Parathyroid adenoma (tissue), 2 donors: ENCODE results near the gene ALK.

Source experiments
- H2AFZ ChIP-seq: fragments of 300-600 bp; sonication (generic); one replicate; pipeline ENCODE4 v1.7.0; 2017; ENCODE audit warnings: antibody characterized with exemption, mild to moderate bottlenecking
- H3K27ac ChIP-seq: fragments of 300-600 bp; sonication (generic); one replicate; pipeline ENCODE4 v1.7.0; 2017
- H3K27me3 ChIP-seq: fragments of 300-600 bp; sonication (generic); one replicate; pipeline ENCODE4 v1.7.0; 2017; ENCODE audit warnings: low read length; ENCODE audit not compliant: control insufficient read depth, insufficient read depth
- H3K36me3 ChIP-seq: fragments of 300-600 bp; sonication (generic); one replicate; pipeline ENCODE4 v1.7.0; 2017; ENCODE audit warnings: low read length; ENCODE audit not compliant: control insufficient read depth, insufficient read depth
- H3K4me1 ChIP-seq: fragments of 300-600 bp; sonication (generic); one replicate; pipeline ENCODE4 v1.7.0; 2017; ENCODE audit warnings: control low read depth
- H3K4me2 ChIP-seq: fragments of 300-600 bp; sonication (generic); one replicate; pipeline ENCODE4 v1.7.0; 2017; ENCODE audit warnings: low read length
- H3K4me3 ChIP-seq: fragments of 300-600 bp; sonication (generic); one replicate; pipeline ENCODE4 v1.7.0; 2017; ENCODE audit warnings: low read depth, low read length
- H3K79me2 ChIP-seq: fragments of 300-600 bp; sonication (generic); one replicate; pipeline ENCODE4 v1.7.0; 2017; ENCODE audit warnings: control low read depth
- H3K9ac ChIP-seq: fragments of 300-600 bp; sonication (generic); one replicate; pipeline ENCODE4 v1.7.0; 2017; ENCODE audit warnings: mild to moderate bottlenecking
- H3K9me3 ChIP-seq: fragments of 300-600 bp; sonication (generic); one replicate; pipeline ENCODE4 v1.7.0; 2017; ENCODE audit warnings: low read length; ENCODE audit not compliant: control insufficient read depth
- TF ChIP-seq, protein P1 (sequence below): fragments of 300-600 bp; sonication (generic); IDR thresholded peaks from one replicate; pipeline ENCODE4 v1.7.0; 2017; ENCODE audit warnings: antibody characterized with exemption, mild to moderate bottlenecking
- donor health status: primary hyperparathyroidism.

ALK gene

DNA sequence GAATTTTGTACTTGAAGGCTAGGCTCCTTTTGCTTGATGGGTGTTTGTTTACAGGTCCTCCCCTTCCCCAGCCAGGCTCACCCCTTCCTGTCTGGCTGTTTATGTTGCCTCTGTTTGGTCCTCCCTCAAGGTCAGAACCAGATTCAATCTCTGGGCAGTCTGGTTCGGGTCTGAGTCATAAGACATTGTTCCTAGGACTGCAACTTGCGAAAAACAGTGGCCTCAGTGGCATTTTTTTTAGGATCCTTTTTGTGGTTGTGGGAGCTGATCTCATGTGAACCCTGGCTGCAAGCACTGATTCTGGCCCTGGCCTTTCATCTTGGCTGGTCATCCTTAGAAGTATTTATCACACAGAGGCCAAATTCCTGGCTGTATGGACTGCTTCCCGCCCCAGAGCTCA, 435.8 kb downstream of the ALK start:
- Histone ChIP-seq H3K36me3 (no peaks in the 10 kb centered on the region), H2AFZ (no peak overlapping the region), H3K27ac (no peak overlapping the region), H3K4me3 (no peak overlapping the region), H3K9ac (no peak overlapping the region), H3K4me1 (no peaks in the 10 kb centered on the region), H3K79me2 (no peaks in the 10 kb centered on the region), H3K9me3 (no peaks in the 10 kb centered on the region), H3K4me2 (no peak overlapping the region), H3K27me3 (no peaks in the 10 kb centered on the region)
- TF ChIP-seq, protein P1, sequence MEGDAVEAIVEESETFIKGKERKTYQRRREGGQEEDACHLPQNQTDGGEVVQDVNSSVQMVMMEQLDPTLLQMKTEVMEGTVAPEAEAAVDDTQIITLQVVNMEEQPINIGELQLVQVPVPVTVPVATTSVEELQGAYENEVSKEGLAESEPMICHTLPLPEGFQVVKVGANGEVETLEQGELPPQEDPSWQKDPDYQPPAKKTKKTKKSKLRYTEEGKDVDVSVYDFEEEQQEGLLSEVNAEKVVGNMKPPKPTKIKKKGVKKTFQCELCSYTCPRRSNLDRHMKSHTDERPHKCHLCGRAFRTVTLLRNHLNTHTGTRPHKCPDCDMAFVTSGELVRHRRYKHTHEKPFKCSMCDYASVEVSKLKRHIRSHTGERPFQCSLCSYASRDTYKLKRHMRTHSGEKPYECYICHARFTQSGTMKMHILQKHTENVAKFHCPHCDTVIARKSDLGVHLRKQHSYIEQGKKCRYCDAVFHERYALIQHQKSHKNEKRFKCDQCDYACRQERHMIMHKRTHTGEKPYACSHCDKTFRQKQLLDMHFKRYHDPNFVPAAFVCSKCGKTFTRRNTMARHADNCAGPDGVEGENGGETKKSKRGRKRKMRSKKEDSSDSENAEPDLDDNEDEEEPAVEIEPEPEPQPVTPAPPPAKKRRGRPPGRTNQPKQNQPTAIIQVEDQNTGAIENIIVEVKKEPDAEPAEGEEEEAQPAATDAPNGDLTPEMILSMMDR: no peak

DNA sequence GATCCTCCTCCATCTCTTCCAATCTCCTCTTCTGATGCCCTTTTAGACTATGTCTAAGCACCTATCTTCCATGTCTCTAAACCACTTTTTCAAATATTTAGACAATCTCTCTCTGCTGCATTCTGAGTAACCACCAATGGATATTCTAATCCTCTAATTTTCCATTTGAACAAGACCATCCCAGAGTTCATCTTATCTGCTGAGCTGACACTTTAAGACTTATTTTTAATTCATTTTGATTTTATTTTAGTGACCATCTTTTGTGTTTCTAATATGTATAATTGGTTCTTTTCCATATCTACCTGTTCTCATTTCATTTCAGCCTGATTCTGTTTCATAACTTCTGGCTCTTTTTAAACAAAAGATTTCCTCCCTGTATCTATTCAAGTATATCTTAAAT, 436.3 kb downstream of the ALK start:
- Histone ChIP-seq H2AFZ (no peak overlapping the region), H3K4me2 (no peak overlapping the region), H3K4me1 (no peaks in the 10 kb centered on the region), H3K36me3 (no peaks in the 10 kb centered on the region), H3K4me3 (no peak overlapping the region), H3K27me3 (no peaks in the 10 kb centered on the region), H3K79me2 (no peaks in the 10 kb centered on the region), H3K9ac (no peak overlapping the region), H3K9me3 (no peaks in the 10 kb centered on the region), H3K27ac (no peak overlapping the region)
- TF ChIP-seq, protein P1: no peak

DNA sequence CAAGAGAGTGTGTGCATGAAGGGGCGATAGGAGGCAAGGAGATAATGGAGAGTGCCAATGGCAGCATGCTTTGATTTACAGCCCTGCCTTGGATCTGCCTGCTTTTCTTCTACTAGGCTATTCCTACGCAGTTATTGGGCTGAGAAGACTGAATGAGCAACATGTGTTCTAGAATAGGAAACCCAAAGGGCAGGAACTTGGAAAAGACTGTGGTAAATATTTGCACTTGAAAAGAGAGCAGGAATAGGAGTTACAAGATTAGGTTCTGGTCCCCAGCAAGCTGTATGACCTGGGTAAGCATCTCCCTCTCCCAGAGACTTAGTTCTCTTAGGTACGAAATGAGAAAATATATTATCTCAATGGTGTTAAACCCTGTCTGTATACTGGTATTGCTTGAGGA, 438.5 kb downstream of the ALK start:
- no peaks in the 10 kb centered on the region for H3K27me3 ChIP-seq
- H3K4me2 ChIP-seq: no peak overlapping the region
- H3K9ac ChIP-seq: no peak overlapping the region
- TF ChIP-seq, protein P1: no peak
- no peaks in the 10 kb centered on the region for H3K36me3 ChIP-seq
- no peak overlapping the region for H3K27ac ChIP-seq
- H3K4me1 ChIP-seq: no peaks in the 10 kb centered on the region
- H3K79me2 ChIP-seq: no peaks in the 10 kb centered on the region
- no peak overlapping the region for H3K4me3 ChIP-seq
- no peak overlapping the region for H2AFZ ChIP-seq
- H3K9me3 ChIP-seq: no peaks in the 10 kb centered on the region

DNA sequence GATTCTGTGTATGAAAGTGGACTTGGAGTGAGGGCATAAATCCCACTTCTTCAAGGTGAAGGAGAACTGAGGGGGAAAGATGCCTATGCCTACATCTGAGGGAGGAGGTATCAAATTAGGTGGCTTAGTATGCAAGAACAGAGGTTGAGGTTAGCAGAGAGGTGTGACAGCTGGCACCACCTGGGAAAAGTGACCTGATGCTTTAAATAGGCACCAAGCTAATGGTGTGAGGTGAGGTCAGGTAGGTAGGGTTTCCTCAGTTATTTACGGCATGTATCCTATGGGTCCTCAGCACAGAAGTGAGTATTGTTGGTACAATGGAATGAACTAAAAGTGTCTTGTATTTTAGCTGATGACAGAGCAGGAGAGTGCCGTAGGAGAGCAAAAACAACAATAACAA, 439.0 kb downstream of the ALK start:
- H3K27ac ChIP-seq: no peak overlapping the region
- TF ChIP-seq, protein P1: no peak

DNA sequence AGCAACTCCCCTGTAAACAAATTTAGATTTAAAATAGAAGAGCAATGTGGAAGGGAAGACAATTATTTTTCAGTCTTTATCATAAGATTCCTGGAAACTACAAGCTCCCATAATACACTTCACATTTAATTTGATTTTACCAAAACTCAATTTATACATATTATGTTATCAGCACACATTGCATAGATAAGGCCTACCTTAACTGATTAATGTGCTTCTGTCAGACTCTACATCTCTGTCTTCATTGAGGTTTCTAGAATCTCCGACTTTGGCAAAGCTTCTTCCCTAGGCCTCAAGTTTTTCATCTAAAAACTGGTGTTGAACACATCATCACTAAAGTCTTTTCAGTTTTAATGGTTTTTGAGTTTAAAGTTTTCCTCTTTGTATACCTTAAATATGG, 440.1 kb downstream of the ALK start:
- no peaks in the 10 kb centered on the region for H3K4me1 ChIP-seq
- H3K4me3 ChIP-seq: no peak overlapping the region
- H3K4me2 ChIP-seq: no peak overlapping the region
- H3K9me3 ChIP-seq: no peaks in the 10 kb centered on the region
- no peaks in the 10 kb centered on the region for H3K36me3 ChIP-seq
- TF ChIP-seq, protein P1: no peak
- H2AFZ ChIP-seq: no peak overlapping the region
- no peak overlapping the region for H3K9ac ChIP-seq
- no peaks in the 10 kb centered on the region for H3K27me3 ChIP-seq
- H3K27ac ChIP-seq: no peak overlapping the region
- no peaks in the 10 kb centered on the region for H3K79me2 ChIP-seq

More for the DNA sequence above, 439.0 kb downstream of the ALK start:
- no peaks in the 10 kb centered on the region for H3K4me1 ChIP-seq
- no peak overlapping the region for H3K9ac ChIP-seq
- H3K27me3 ChIP-seq: no peaks in the 10 kb centered on the region
- no peak overlapping the region for H3K4me3 ChIP-seq
- H3K36me3 ChIP-seq: no peaks in the 10 kb centered on the region
- H3K79me2 ChIP-seq: no peaks in the 10 kb centered on the region
- H3K9me3 ChIP-seq: no peaks in the 10 kb centered on the region
- no peak overlapping the region for H2AFZ ChIP-seq
- no peak overlapping the region for H3K4me2 ChIP-seq
